ENCODE measurements around the gene QKI.

The QKI gene

GRCh38 chr6:163369141-163369540 is 45.4 kb upstream of the QKI start:
- Histone ChIP-seq H3K27me3 (ENCODE audit: insufficient read depth, low read length, poor library complexity, severe bottlenecking) (no peaks in the 10 kb centered on the region), H3K4me3 (ENCODE audit: low read length, poor library complexity, severe bottlenecking) (no peak overlapping the region), H2AFZ (ENCODE audit: low read length) (no peak overlapping the region), H3K9ac (ENCODE audit: low read depth, low read length, poor library complexity, severe bottlenecking) (no peak overlapping the region), H3K4me2 (ENCODE audit: low read depth, low read length, poor library complexity, severe bottlenecking) (no peak overlapping the region), H3K36me3 (ENCODE audit: insufficient read depth, low read length) (no peaks in the 10 kb centered on the region), H3F3A (ENCODE audit: low read depth) (no peaks in the 10 kb centered on the region), H3K4me1 (ENCODE audit: insufficient read depth, low read length, poor library complexity, severe bottlenecking) (no peaks in the 10 kb centered on the region), H3K79me2 (ENCODE audit: insufficient read depth, low read length) (no peaks in the 10 kb centered on the region), H3K9me2 (replicated peaks; ENCODE audit: low read depth, low read length) (no peaks in the 10 kb centered on the region), H3K9me3 (ENCODE audit: insufficient read depth, low read depth, low read length) (peaks cover 3% of the 10 kb centered on the region; the same call in 1 of the 2 replicates), H4K20me1 (ENCODE audit: insufficient read depth, low read length, poor library complexity, severe bottlenecking) (no peaks in the 10 kb centered on the region)
- TF ChIP-seq EZH2phosphoT487 (IDR thresholded peaks at IDR 0.05; ENCODE audit: borderline replicate concordance), result no peak
- TF ChIP-seq CTCF (conservative IDR thresholded peaks at IDR 0.05; ENCODE audit: low read length), result no peak

DNA sequence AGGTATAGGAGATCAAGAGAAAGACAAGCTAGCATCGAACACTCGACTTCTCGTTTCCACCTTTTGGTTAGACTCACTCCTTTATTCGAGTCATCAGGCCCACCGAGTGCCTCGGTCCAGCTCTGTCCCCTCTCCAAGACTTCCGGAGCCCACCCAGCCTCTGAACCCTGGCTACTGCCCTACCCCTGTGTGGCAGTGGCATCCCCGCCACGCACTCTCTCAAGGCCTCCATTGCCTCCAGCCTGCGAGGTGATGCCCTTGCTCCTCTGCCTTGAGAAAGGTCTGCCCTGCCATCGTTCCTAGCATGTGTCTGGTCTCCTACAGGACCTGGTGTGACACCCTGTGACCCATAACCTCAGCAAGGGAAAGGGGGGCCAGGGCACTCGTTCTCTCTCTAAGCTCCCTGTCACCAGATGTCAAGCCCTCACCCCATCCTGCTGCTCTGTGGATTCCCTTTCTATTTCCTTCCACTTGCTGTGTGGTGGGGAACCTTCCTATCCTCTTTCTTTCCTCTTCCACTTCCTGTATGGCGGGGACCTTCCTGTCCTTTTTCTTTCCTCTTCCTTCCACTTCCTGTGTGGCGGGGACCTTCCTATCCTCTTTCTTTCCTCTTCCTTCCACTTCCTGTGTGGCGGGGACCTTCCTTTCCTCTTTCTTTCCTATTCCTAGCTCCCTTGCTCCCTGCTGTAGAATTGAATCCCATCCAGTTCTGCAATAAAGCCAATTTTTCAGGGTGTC is 44.7 kb upstream of the QKI start:
- no peaks in the 10 kb centered on the region for H3K4me1 ChIP-seq (ENCODE audit: insufficient read depth, low read length, poor library complexity, severe bottlenecking)
- no peaks in the 10 kb centered on the region for H3K27me3 ChIP-seq (ENCODE audit: insufficient read depth, low read length, poor library complexity, severe bottlenecking)
- no peak overlapping the region for H3K4me3 ChIP-seq (ENCODE audit: low read length, poor library complexity, severe bottlenecking)
- TF ChIP-seq EZH2phosphoT487 (IDR thresholded peaks at IDR 0.05; ENCODE audit: borderline replicate concordance) (no peak), CTCF (conservative IDR thresholded peaks at IDR 0.05; ENCODE audit: low read length) (no peak)
- no peak overlapping the region for H3K9ac ChIP-seq (ENCODE audit: low read depth, low read length, poor library complexity, severe bottlenecking)
- peaks cover 3% of the 10 kb centered on the region; the same call in 1 of the 2 replicates for H3K9me3 ChIP-seq (ENCODE audit: insufficient read depth, low read depth, low read length)
- H3F3A ChIP-seq (ENCODE audit: low read depth), result no peaks in the 10 kb centered on the region
- H4K20me1 ChIP-seq (ENCODE audit: insufficient read depth, low read length, poor library complexity, severe bottlenecking), result no peaks in the 10 kb centered on the region
- H3K36me3 ChIP-seq (ENCODE audit: insufficient read depth, low read length), result no peaks in the 10 kb centered on the region
- H3K9me2 ChIP-seq (replicated peaks; ENCODE audit: low read depth, low read length), result no peaks in the 10 kb centered on the region
- no peaks in the 10 kb centered on the region for H3K79me2 ChIP-seq (ENCODE audit: insufficient read depth, low read length)
- H2AFZ ChIP-seq (ENCODE audit: low read length), result no peak overlapping the region
- no peak overlapping the region for H3K4me2 ChIP-seq (ENCODE audit: low read depth, low read length, poor library complexity, severe bottlenecking)

DNA sequence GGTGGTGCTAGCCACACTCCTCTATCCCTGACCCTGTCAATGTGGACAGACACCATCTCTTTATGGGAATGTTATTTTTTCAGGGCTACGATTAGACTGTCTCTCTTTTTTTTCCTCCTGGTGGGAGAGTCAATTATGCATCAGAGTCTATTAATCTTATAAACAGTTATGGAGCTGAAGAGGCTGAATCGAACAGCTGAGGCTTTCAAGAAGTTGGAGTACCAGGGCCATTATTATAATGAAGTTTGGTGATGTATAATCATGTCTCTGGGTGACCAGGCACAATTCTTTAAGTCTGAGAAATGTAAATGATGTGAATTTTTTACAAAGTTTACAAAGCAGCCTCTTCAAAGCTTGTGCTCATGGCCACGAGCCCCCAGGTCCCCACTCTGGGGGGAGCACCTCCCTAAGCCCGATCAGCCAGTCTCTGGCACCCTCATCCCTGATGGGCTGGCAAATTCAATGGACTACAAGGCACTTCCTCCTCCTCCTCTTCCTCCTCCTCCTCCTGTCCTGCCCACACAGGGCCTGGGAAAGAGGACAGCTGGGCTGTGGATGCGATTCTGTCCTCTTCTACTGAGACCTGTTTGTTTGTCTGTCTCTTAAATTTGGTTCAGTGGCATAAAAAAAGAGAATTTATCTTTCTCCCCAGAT is 43.9 kb upstream of the QKI start:
- H3K4me1 ChIP-seq (ENCODE audit: insufficient read depth, low read length, poor library complexity, severe bottlenecking), result no peaks in the 10 kb centered on the region
- H2AFZ ChIP-seq (ENCODE audit: low read length), result no peak overlapping the region
- no peak overlapping the region for H3K4me2 ChIP-seq (ENCODE audit: low read depth, low read length, poor library complexity, severe bottlenecking)

More for the DNA sequence above, 43.9 kb upstream of the QKI start:
- no peaks in the 10 kb centered on the region for H4K20me1 ChIP-seq (ENCODE audit: insufficient read depth, low read length, poor library complexity, severe bottlenecking)
- no peaks in the 10 kb centered on the region for H3K9me2 ChIP-seq (replicated peaks; ENCODE audit: low read depth, low read length)
- H3K4me3 ChIP-seq (ENCODE audit: low read length, poor library complexity, severe bottlenecking), result no peak overlapping the region
- no peaks in the 10 kb centered on the region for H3K36me3 ChIP-seq (ENCODE audit: insufficient read depth, low read length)
- H3F3A ChIP-seq (ENCODE audit: low read depth), result no peaks in the 10 kb centered on the region
- H3K79me2 ChIP-seq (ENCODE audit: insufficient read depth, low read length), result no peaks in the 10 kb centered on the region
- TF ChIP-seq CTCF (conservative IDR thresholded peaks at IDR 0.05; ENCODE audit: low read length), result no peak
- TF ChIP-seq EZH2phosphoT487 (IDR thresholded peaks at IDR 0.05; ENCODE audit: borderline replicate concordance), result no peak
- H3K9ac ChIP-seq (ENCODE audit: low read depth, low read length, poor library complexity, severe bottlenecking), result no peak overlapping the region
- no peaks in the 10 kb centered on the region for H3K27me3 ChIP-seq (ENCODE audit: insufficient read depth, low read length, poor library complexity, severe bottlenecking)
- peaks cover 3% of the 10 kb centered on the region; the same call in 1 of the 2 replicates for H3K9me3 ChIP-seq (ENCODE audit: insufficient read depth, low read depth, low read length)
